Heart right ventricle (tissue), 16 donors: ENCODE data around the gene GAK. TPM values are rescaled to one million over a fixed set of nuclear protein-coding genes. Genes with fewer than 3 reads are reported as not detected.
A peak's percentile ranks its signal among the peaks of the same experiment; 100 is the strongest.
"Not testable (repeated sequence)": the region's sequence is repeated elsewhere in the genome, so short reads cannot be mapped to it uniquely, and the experiment has no call there.

ENCODE experiments used
- ATAC-seq, 8 donors: fragments of 200-7000 bp; cut with Tn5 transposase; one replicate each; pipeline ENCODE4 v1.9.1; 2020; ENCODE audit warnings: mild to moderate bottlenecking in 8 of 8, moderate library complexity in 8 of 8, moderate number of reproducible peaks in 1 of 8
- DNase-seq, 2 donors: peaks; one replicate each; pipeline ENCODE4 v3.0.0-alpha.2; 2020
- H3K27ac ChIP-seq, 10 donors: fragments of 200-600 bp; sonication (generic) in 2 of 10; one replicate each; pipeline versions ENCODE4 v1.5.0 to v1.8.0; 2020 to 2022; ENCODE audit warnings: mild to moderate bottlenecking in 3 of 10
- H3K27me3 ChIP-seq, 7 donors: fragments of 200-600 bp; one replicate each; pipeline ENCODE4 v1.8.0; 2021 to 2022; ENCODE audit warnings: mild to moderate bottlenecking in 2 of 7
- H3K36me3 ChIP-seq, 9 donors: fragments of 200-600 bp; sonication (generic) in 1 of 9; one replicate each; pipeline versions ENCODE4 v1.5.0 to v1.8.0; 2020 to 2022; ENCODE audit warnings: mild to moderate bottlenecking in 2 of 9
- H3K4me1 ChIP-seq, 9 donors: fragments of 200-600 bp; sonication (generic) in 1 of 9; one replicate each; pipeline versions ENCODE4 v1.5.0 to v1.8.0; 2020 to 2022; ENCODE audit warnings: mild to moderate bottlenecking in 4 of 9
- H3K4me3 ChIP-seq, 10 donors: fragments of 200-600 bp; sonication (generic) in 2 of 10; one replicate each; pipeline versions ENCODE4 v1.5.0 to v1.8.0; 2020 to 2022; ENCODE audit warnings: mild to moderate bottlenecking in 7 of 10, moderate library complexity in 2 of 10
- H3K9me3 ChIP-seq, 11 donors: fragments of 200-600 bp in 10 of 11; sonication (generic) in 2 of 11; one replicate each; pipeline versions ENCODE4 v1.5.0 to v1.8.0; 2013 to 2022; ENCODE audit warnings: mild to moderate bottlenecking in 2 of 11, control low read depth in 1 of 11, moderate library complexity in 1 of 11
- WGBS, 2 donors: extraction: QIAGEN DNeasy Blood & Tissue Kit; methylation state at CpG; one replicate each; pipeline ENCODE4 v1.1.7; 2013; ENCODE audit warnings: inconsistent platforms in 1 of 2; 5-methylcytosine and 5-hydroxymethylcytosine counted together
- intact Hi-C, 10 donors: fragments of 100-400 bp; cut with DNase I; formaldehyde crosslinking; loops; one replicate each; pipeline versions ENCODE4 v1.11.1 to v1.14.2; 2022
- polyA plus RNA-seq, 2 donors: library from polyadenylated mRNA; stranded (reverse); fragments of 200-250 nt; gene quantifications; one replicate each; pipeline ENCODE4 v1.2.3, GENCODE V29; 2013
- total RNA-seq, 10 donors: library from RNA; stranded (reverse); fragmentation: NEBNext Ultra II Directional in 3 of 10; extraction: Animal tissue kit (Norgen Biotek cat#: 25700) in 3 of 10; gene quantifications; one replicate each; pipeline versions ENCODE4 v1.2.1 to v1.2.4, GENCODE V29; 2021 to 2023
- TF ChIP-seq, protein P1 (sequence below), 9 donors: fragments of 200-600 bp; sonication (generic) in 2 of 9; IDR thresholded peaks; one replicate each; pipeline versions ENCODE4 v1.5.0 to v1.8.0; 2021 to 2022; ENCODE audit warnings: antibody characterized with exemption in 9 of 9, mild to moderate bottlenecking in 5 of 9, moderate library complexity in 1 of 9
- donor health status: Arrhythmogenic right ventricular cardiomyopathy.
- donor health status: ischemic (EF 13 %, LVEDD 7.1; RV severe dilation, severe dysfunction).
- donor health status: healthy with polysubstance abuse.
- donor health status: DM: no; HTN: yes; CAD: no.
- donor health status: DM: no; HTN: no; CAD: no.
- donor health status: ischemic (EF 25% LVEDD 6.9; RV normal size, moderate dysfunction).
- donor health status: ischemic (EF 25% LVEDD 5.7; RV mildly dilated, moderate dysfunction).
- donor health status: healthy.
- donor health status: DM: yes; HTN: yes; CAD: no.
- donor health status: Ischemic cardiomyopathy.
- donor health status: ischemic (EF 35%, LVEDD 5.7; RV mildly dilated, moderate dysfunction).
- donor health status: nonischemic (EF 11% LVEDD 7.7; RV severe dilation, severe dysfunction).
- donor health status: DM: yes; HTN: yes; CAD: no.
- donor health status: PGD.
- donor health status: ischemic (EF 29% LVEDD 5.4; RV normal size, mild dysfunction).
- donor health status: nonischemic (EF 23%, LVEDD 6.1; RV moderate dilation, normal function).

The GAK gene
- total and polyA plus RNA-seq, 12 donors, result 21.0 to 105 (median 29.2) TPM

- 1 to 2% methylated on average over 31 of the region's 31 CpGs for WGBS, 2 donors
- TF ChIP-seq, protein P1, sequence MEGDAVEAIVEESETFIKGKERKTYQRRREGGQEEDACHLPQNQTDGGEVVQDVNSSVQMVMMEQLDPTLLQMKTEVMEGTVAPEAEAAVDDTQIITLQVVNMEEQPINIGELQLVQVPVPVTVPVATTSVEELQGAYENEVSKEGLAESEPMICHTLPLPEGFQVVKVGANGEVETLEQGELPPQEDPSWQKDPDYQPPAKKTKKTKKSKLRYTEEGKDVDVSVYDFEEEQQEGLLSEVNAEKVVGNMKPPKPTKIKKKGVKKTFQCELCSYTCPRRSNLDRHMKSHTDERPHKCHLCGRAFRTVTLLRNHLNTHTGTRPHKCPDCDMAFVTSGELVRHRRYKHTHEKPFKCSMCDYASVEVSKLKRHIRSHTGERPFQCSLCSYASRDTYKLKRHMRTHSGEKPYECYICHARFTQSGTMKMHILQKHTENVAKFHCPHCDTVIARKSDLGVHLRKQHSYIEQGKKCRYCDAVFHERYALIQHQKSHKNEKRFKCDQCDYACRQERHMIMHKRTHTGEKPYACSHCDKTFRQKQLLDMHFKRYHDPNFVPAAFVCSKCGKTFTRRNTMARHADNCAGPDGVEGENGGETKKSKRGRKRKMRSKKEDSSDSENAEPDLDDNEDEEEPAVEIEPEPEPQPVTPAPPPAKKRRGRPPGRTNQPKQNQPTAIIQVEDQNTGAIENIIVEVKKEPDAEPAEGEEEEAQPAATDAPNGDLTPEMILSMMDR (IDR thresholded peaks at IDR 0.05), result no peak
- no peak for DNase-seq
- no peaks in the 10 kb centered on the region for H3K9me3 ChIP-seq
- H3K27ac ChIP-seq, result peak overlapping the region; percentile 75 to 98 (median 91)
- intact Hi-C loops, result loop anchor here in 2 of 10 donors (5.0 to 10.0 kb wide), 3 partner anchors 147 to 247 kb away; partner anchors contain the start of gene SLC49A3 (in 1 of the 2)
- H3K27me3 ChIP-seq, result no peaks in the 10 kb centered on the region
- peak overlapping the region; percentile 87 to 100 (median 98) for H3K4me3 ChIP-seq
- peak in 6 of 8 donors; percentile 1 to 25 (median 6) for ATAC-seq
- peaks cover 0 to 4% (median 0%) of the 10 kb centered on the region in 9 donors for H3K36me3 ChIP-seq
- H3K4me1 ChIP-seq, result peaks cover 8 to 68% (median 49%) of the 10 kb centered on the region in 9 donors
Measured at GRCh38 chr4:931194-931959, 739 bp downstream of the GAK start.

GRCh38 chr4:930827-931193 lies 1.3 kb downstream of the GAK start:
- ATAC-seq (no peak), DNase-seq (no peak)
- Histone ChIP-seq H3K36me3 (peaks cover 0 to 5% (median 0%) of the 10 kb centered on the region in 9 donors), H3K27ac (peak overlapping the region in 4 of 10 donors; percentile 90 to 98 (median 92)), H3K4me3 (peak overlapping the region in 9 of 10 donors; percentile 87 to 100 (median 99)), H3K27me3 (no peaks in the 10 kb centered on the region), H3K4me1 (peaks cover 8 to 71% (median 55%) of the 10 kb centered on the region in 9 donors), H3K9me3 (no peaks in the 10 kb centered on the region)
- intact Hi-C loops, result loop anchor here in 2 of 10 donors (5.0 to 10.0 kb wide), 3 partner anchors 146 to 246 kb away; partner anchors contain the start of gene SLC49A3 (in 1 of the 2)
- 52 to 61% methylated on average over 7 of the region's 7 CpGs for WGBS, 2 donors
- TF ChIP-seq, protein P1 (IDR thresholded peaks at IDR 0.05), result no peak

DNA sequence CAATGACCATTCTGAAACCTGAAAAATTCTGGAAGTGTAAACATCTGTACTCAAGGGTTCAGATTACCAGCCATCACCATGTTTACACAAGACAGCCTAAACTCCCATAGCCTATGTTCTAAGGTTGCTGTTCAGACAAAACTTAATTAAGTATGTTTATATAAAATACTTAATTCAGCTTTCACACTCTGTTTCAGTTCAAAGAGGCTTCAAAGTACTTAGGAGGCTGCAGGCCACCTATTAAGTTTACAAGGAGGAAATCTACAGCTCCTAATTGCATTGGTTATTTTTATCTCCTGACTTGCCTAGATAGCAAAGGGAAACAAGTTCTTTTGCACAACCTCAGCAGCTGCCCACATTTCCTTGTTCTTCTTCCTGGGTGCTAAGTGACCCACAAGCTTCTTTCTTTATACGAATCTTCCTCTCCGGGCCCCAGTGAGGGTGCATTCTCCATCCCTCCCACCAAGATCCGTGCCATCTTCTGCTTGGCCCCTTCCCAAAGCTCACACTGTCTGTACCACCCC lies 2.0 kb downstream of the GAK start:
- no peak for ATAC-seq
- H3K27ac ChIP-seq, result peak overlapping the region in 1 of 10 donors; percentile 98
- 51 to 58% methylated on average over 3 of the region's 3 CpGs for WGBS, 2 donors
- DNase-seq, result no peak
- no peaks in the 10 kb centered on the region for H3K27me3 ChIP-seq
- peak overlapping the region in 3 of 10 donors; percentile 93 to 100 (median 100) for H3K4me3 ChIP-seq
- peaks cover 8 to 71% (median 62%) of the 10 kb centered on the region in 9 donors for H3K4me1 ChIP-seq
- no peaks in the 10 kb centered on the region for H3K9me3 ChIP-seq
- H3K36me3 ChIP-seq, result peaks cover 0 to 5% (median 0%) of the 10 kb centered on the region in 9 donors
- intact Hi-C loops, result loop anchor here in 2 of 10 donors (5.0 to 10.0 kb wide), 3 partner anchors 145 to 245 kb away; partner anchors contain the start of gene SLC49A3 (in 1 of the 2)
- TF ChIP-seq, protein P1 (IDR thresholded peaks at IDR 0.05), result no peak

- no peaks in the 10 kb centered on the region for H3K9me3 ChIP-seq
- peaks cover 11 to 76% (median 65%) of the 10 kb centered on the region in 9 donors for H3K4me1 ChIP-seq
- DNase-seq, result no peak
- intact Hi-C loops, result no loop called here
- H3K36me3 ChIP-seq, result peaks cover 0 to 5% (median 0%) of the 10 kb centered on the region in 9 donors
- no peak overlapping the region for H3K4me3 ChIP-seq
- 91 to 93% methylated on average over 17 of the region's 17 CpGs for WGBS, 2 donors
- no peak for ATAC-seq
- no peaks in the 10 kb centered on the region for H3K27me3 ChIP-seq
- TF ChIP-seq, protein P1 (IDR thresholded peaks at IDR 0.05), result no peak
- no peak overlapping the region for H3K27ac ChIP-seq
Measured at GRCh38 chr4:929096-929765, 2.9 kb downstream of the GAK start.

DNA sequence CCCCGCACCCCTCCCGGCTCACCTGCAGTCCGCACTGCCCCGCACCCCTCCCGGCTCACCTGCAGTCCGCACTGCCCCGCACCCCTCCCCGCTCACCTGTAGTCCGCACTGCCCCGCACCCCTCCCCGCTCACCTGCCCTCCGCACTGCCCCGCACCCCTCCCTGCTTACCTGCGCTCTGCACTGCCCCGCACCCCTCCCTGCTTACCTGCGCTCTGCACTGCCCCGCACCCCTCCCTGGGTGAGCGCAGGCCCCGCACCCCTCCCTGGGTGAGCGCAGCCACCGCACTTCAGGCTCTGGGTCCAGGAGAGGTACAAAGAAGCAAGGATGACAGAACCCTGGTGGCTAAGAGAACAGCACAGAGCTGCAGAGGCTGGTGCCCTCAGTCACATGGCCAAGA lies 4.5 kb downstream of the GAK start:
- peaks cover 3 to 71% (median 51%) of the 10 kb centered on the region in 9 donors for H3K4me1 ChIP-seq

More for the DNA sequence above, 4.5 kb downstream of the GAK start:
- H3K9me3 ChIP-seq, H3K27ac ChIP-seq, H3K27me3 ChIP-seq, H3K36me3 ChIP-seq, intact Hi-C loops, ATAC-seq, H3K4me3 ChIP-seq, DNase-seq: not testable (repeated sequence)
- 96 to 98% methylated on average over 21 of the region's 21 CpGs for WGBS, 2 donors
